IPS-18a (cell line): ENCODE measurements around the gene EYA2.

Experiments
- H3K27ac ChIP-seq: one replicate; pipeline ENCODE4 v1.5.1; 2013; ENCODE audit warnings: low read length
- H3K27me3 ChIP-seq: one replicate; pipeline ENCODE4 v1.6.1; 2013; ENCODE audit warnings: mild to moderate bottlenecking, low read length; ENCODE audit not compliant: control insufficient read depth, insufficient read depth
- H3K36me3 ChIP-seq: one replicate; pipeline ENCODE4 v1.6.1; 2013; ENCODE audit warnings: low read depth, low read length; ENCODE audit not compliant: control insufficient read depth
- H3K4me1 ChIP-seq: one replicate; pipeline ENCODE4 v1.6.1; 2013; ENCODE audit warnings: low read depth, low read length; ENCODE audit not compliant: control insufficient read depth
- H3K4me3 ChIP-seq: one replicate; pipeline ENCODE4 v1.5.1; 2013; ENCODE audit warnings: low read length
- H3K9ac ChIP-seq: one replicate; pipeline ENCODE4 v1.6.1; 2013; ENCODE audit warnings: mild to moderate bottlenecking, low read length, moderate library complexity
- H3K9me3 ChIP-seq: one replicate; pipeline ENCODE4 v1.6.1; 2013; ENCODE audit warnings: low read depth, low read length; ENCODE audit not compliant: control insufficient read depth

The EYA2 gene

GRCh38 chr20:47036091-47036870 is 141.6 kb downstream of the EYA2 start:
- Histone ChIP-seq H3K9me3 (no peaks in the 10 kb centered on the region), H3K27me3 (no peaks in the 10 kb centered on the region), H3K4me3 (no peak overlapping the region), H3K9ac (no peak overlapping the region), H3K27ac (no peak overlapping the region), H3K4me1 (no peaks in the 10 kb centered on the region), H3K36me3 (no peaks in the 10 kb centered on the region)

- H3K27me3 ChIP-seq, result no peaks in the 10 kb centered on the region
- no peak overlapping the region for H3K9ac ChIP-seq
These were observed 144.2 kb downstream of the EYA2 start for GRCh38 chr20:47038566-47039560.

GRCh38 chr20:47040506-47041125 is 146.0 kb downstream of the EYA2 start:
- Histone ChIP-seq H3K27me3 (no peaks in the 10 kb centered on the region), H3K4me1 (no peaks in the 10 kb centered on the region), H3K27ac (no peak overlapping the region), H3K9me3 (no peaks in the 10 kb centered on the region), H3K9ac (no peak overlapping the region), H3K36me3 (no peaks in the 10 kb centered on the region), H3K4me3 (no peak overlapping the region)

More at GRCh38 chr20:47038566-47039560, 144.2 kb downstream of the EYA2 start:
- Histone ChIP-seq H3K4me1 (no peaks in the 10 kb centered on the region), H3K9me3 (no peaks in the 10 kb centered on the region), H3K27ac (no peak overlapping the region), H3K4me3 (no peak overlapping the region), H3K36me3 (no peaks in the 10 kb centered on the region)

- no peaks in the 10 kb centered on the region for H3K36me3 ChIP-seq
- no peaks in the 10 kb centered on the region for H3K4me1 ChIP-seq
- H3K27me3 ChIP-seq, result no peaks in the 10 kb centered on the region
- H3K9ac ChIP-seq, result no peak overlapping the region
- no peaks in the 10 kb centered on the region for H3K9me3 ChIP-seq
- H3K27ac ChIP-seq, result no peak overlapping the region
- H3K4me3 ChIP-seq, result no peak overlapping the region
These were observed 146.8 kb downstream of the EYA2 start for GRCh38 chr20:47041396-47041899.

- H3K27me3 ChIP-seq, result no peaks in the 10 kb centered on the region
- H3K36me3 ChIP-seq, result no peaks in the 10 kb centered on the region
- H3K27ac ChIP-seq, result no peak overlapping the region
- no peaks in the 10 kb centered on the region for H3K4me1 ChIP-seq
- no peak overlapping the region for H3K9ac ChIP-seq
- no peak overlapping the region for H3K4me3 ChIP-seq
- no peaks in the 10 kb centered on the region for H3K9me3 ChIP-seq
These were observed 147.8 kb downstream of the EYA2 start for GRCh38 chr20:47042464-47042863.

- Histone ChIP-seq H3K27ac (no peak overlapping the region), H3K4me3 (no peak overlapping the region), H3K9ac (no peak overlapping the region), H3K9me3 (no peaks in the 10 kb centered on the region), H3K27me3 (no peaks in the 10 kb centered on the region), H3K4me1 (no peaks in the 10 kb centered on the region), H3K36me3 (no peaks in the 10 kb centered on the region)
These were observed 148.4 kb downstream of the EYA2 start for GRCh38 chr20:47043086-47043485.

- Histone ChIP-seq H3K9me3 (no peaks in the 10 kb centered on the region), H3K27me3 (no peaks in the 10 kb centered on the region), H3K4me3 (no peak overlapping the region), H3K9ac (no peak overlapping the region), H3K27ac (no peak overlapping the region), H3K4me1 (no peaks in the 10 kb centered on the region), H3K36me3 (no peaks in the 10 kb centered on the region)
These were observed 150.3 kb downstream of the EYA2 start for GRCh38 chr20:47044938-47045337.

- Histone ChIP-seq H3K9ac (no peak overlapping the region), H3K27ac (no peak overlapping the region), H3K4me3 (no peak overlapping the region), H3K36me3 (no peaks in the 10 kb centered on the region), H3K9me3 (no peaks in the 10 kb centered on the region), H3K27me3 (no peaks in the 10 kb centered on the region), H3K4me1 (no peaks in the 10 kb centered on the region)
These were observed 153.4 kb downstream of the EYA2 start for GRCh38 chr20:47048054-47048453.

- Histone ChIP-seq H3K9me3 (no peaks in the 10 kb centered on the region), H3K4me3 (no peak overlapping the region), H3K27ac (no peak overlapping the region), H3K4me1 (no peaks in the 10 kb centered on the region), H3K27me3 (no peaks in the 10 kb centered on the region), H3K36me3 (no peaks in the 10 kb centered on the region), H3K9ac (no peak overlapping the region)
These were observed 155.1 kb downstream of the EYA2 start for GRCh38 chr20:47049771-47050170.

- Histone ChIP-seq H3K27ac (no peak overlapping the region), H3K4me1 (no peaks in the 10 kb centered on the region), H3K9me3 (no peaks in the 10 kb centered on the region), H3K27me3 (no peaks in the 10 kb centered on the region), H3K36me3 (no peaks in the 10 kb centered on the region), H3K4me3 (no peak overlapping the region), H3K9ac (no peak overlapping the region)
These were observed 156.4 kb downstream of the EYA2 start for GRCh38 chr20:47050996-47051395.

- H3K27me3 ChIP-seq, result no peaks in the 10 kb centered on the region
- no peak overlapping the region for H3K4me3 ChIP-seq
- H3K36me3 ChIP-seq, result no peaks in the 10 kb centered on the region
- H3K9me3 ChIP-seq, result no peaks in the 10 kb centered on the region
- no peaks in the 10 kb centered on the region for H3K4me1 ChIP-seq
- H3K9ac ChIP-seq, result no peak overlapping the region
- no peak overlapping the region for H3K27ac ChIP-seq
These were observed 157.4 kb downstream of the EYA2 start for GRCh38 chr20:47051936-47052526.
